ENCODE data around the gene CTXN1. TPM values are rescaled to one million over a fixed set of nuclear protein-coding genes. Genes with fewer than 3 reads are reported as not detected.
"Not testable (repeated sequence)": the region's sequence is repeated elsewhere in the genome, so short reads cannot be mapped to it uniquely, and the experiment has no call there.

CTXN1 gene
- total RNA-seq, 1 experiment from 2014 or later, result 3.2 TPM

GRCh38 chr19:7947939-7948338 is 22.0 kb upstream of the CTXN1 start:
- no peak for DNase-seq (ENCODE audit: low read depth)

DNA sequence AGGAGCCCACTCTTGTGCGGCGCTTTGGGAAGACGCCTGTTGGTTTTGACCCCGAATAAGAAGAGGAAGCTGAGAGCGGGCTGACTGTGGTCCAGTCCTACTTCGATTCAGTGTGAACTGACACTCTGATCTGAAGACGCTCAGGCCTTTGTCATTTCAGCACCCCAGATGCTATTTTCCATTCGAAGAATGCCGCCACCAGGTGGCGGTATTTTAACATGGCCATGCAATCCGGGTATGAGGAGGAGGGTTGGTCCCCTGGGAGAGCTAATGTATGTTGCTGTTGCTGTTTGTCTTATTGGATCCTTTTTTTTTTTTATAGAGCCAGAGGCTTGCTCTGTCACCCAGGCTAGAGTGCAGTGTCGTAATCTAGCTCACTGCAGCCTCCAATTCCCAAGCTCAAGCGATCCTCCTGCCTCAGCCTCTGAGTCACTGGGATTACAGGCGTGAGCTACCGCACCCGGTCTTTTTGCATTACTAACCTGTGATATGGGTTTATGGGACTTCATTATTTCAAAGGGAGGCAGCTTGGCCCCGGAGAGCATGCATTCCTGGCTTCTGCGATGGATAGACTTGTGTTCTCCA is 18.3 kb upstream of the CTXN1 start:
- DNase-seq (ENCODE audit: low read depth), result peak; percentile 94

- peak; percentile 100 for DNase-seq (ENCODE audit: low read depth)
Measured at GRCh38 chr19:7943444-7944176, 17.7 kb upstream of the CTXN1 start, which contains the start of gene TIMM44. TSS of gene TIMM44 (minus strand) at chr19:7943666. CDS start at chr19:7943651, 15 bp downstream.

- DNase-seq (ENCODE audit: low read depth), result no peak
Measured at GRCh38 chr19:7942981-7943443, 17.1 kb upstream of the CTXN1 start.

DNA sequence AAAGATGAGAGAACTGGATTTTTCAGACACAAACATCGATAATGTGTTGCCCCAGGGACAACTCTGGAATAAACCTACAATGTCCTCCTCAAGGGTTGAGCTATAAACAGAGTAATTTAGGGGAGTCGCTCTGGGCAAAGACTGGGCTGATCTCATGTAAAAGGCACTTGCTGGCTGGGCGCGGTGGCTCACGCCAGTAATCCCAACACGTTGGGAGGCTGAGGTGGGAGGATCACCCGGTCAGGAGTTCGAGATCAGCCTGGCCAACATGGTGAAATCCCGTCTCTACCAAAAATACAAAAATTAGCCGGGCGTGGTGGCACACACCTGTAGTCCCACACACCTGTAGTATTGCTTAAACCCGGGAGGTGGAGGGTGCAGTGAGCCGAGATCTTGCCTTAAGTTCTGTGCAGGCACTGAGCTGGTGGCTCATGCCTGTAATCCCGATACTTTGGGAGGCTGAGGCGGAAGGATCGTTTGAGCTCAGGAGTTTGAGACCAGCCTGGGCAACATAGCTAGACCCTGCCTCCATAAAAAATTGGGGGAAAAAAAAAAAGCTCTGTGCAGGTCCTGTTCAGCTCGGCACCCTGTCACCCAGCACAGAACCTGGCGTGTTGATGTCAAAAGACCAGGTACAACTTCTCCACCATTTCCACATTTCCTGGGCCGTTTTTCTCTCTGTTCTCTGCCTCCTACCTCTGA is 16.1 kb upstream of the CTXN1 start:
- no peak for DNase-seq (ENCODE audit: low read depth)

GRCh38 chr19:7940841-7941240 is 14.9 kb upstream of the CTXN1 start:
- DNase-seq (ENCODE audit: low read depth), result no peak

DNA sequence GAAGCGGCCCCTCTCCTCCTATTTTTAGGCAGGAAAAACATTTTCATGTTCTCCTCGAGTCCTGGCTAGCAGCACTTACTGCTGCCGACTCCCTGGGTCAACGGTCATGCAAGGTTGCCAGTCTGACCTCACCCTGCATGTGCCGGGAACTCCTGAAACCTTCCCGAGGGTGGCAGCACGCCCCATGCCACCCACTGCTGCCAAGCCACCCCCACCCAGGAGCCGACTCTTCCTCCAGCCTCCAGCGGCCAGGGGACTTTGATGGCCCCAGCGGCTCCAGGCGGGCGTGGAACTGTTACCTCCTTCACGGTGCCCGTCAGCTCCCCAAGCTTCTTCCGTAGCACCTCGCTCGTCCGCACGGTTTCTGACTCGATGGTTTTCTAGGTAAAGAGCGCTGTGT is 8.8 kb upstream of the CTXN1 start:
- DNase-seq (ENCODE audit: low read depth), result no peak

DNA sequence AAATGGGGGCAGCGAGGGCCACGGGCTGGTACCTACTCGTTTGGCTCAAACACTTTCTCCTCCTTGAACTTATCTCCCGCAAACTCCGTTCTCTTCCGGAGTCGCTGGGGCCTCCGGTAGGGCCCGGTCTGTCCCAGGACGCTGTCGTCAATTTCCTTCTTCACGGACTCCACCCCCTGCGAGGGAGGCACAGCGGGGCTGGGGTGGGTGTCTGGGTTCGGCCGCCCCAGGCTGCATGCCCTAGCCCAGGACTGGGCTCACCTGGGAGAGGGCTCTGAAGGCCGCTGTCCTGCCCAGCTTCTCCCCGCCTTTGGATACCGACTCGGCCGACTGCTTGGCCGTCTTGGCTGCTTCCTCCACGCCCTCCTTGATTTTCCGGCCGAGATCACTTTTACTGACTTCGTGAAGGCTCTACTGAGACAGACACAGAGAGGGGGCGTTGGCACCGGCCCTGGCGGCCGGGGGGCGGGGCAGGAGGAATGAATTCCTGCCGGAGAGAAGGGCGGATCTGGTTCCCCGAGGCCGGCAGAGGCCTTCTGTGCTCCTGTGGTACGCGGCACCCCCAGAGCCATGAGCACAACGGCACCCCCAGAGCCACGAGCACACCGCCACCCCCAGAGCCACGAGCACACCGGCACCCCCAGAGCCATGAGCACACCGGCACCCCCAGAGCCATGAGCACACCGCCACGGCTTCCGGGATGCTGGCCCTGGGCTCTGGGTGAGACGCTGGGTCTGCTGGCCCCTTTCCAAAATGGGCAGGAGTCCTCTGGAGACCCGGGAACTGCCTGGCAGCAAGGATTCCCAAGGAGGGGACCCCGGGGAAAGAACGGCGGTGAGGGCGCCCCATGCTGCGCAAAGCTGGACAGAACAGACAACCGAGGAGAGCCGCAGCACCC is 8.1 kb upstream of the CTXN1 start:
- no peak for DNase-seq (ENCODE audit: low read depth)

- DNase-seq (ENCODE audit: low read depth), result no peak
Measured at GRCh38 chr19:7933411-7933810, 7.5 kb upstream of the CTXN1 start.

GRCh38 chr19:7932930-7933300 is 7.0 kb upstream of the CTXN1 start:
- DNase-seq (ENCODE audit: low read depth), result no peak

DNA sequence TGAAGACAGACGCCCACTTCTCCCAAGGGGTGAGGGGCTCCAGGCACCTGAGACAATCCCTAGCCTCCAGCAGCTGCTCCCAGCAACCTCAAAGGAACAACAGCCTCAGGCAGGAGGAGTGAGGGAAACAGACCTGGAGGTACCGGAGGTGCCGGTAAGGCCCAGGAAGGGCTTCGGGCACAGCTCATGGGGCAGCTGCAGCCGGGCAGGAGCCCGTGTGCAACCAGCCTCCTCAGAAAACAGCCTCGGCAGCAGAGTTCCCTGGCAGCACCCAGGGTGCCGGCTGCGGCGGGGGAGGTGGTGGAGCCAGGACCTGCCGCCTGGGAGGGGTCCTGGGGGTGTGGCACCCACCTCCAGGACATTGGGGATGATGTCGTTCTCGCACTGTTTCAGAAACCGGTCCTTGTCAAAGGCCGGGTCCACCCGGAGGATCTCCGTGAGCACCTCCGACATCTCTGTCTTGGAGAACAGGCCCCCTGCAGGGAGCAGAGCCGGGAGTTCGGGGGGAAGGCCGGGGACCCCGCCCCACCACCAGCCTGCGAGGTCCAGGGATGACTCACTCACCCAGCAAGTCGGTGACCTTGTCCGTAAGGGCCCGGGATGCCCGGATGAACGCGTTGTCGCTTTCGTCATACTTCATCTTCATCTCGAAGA is 6.5 kb upstream of the CTXN1 start:
- DNase-seq (ENCODE audit: low read depth), result no peak

DNA sequence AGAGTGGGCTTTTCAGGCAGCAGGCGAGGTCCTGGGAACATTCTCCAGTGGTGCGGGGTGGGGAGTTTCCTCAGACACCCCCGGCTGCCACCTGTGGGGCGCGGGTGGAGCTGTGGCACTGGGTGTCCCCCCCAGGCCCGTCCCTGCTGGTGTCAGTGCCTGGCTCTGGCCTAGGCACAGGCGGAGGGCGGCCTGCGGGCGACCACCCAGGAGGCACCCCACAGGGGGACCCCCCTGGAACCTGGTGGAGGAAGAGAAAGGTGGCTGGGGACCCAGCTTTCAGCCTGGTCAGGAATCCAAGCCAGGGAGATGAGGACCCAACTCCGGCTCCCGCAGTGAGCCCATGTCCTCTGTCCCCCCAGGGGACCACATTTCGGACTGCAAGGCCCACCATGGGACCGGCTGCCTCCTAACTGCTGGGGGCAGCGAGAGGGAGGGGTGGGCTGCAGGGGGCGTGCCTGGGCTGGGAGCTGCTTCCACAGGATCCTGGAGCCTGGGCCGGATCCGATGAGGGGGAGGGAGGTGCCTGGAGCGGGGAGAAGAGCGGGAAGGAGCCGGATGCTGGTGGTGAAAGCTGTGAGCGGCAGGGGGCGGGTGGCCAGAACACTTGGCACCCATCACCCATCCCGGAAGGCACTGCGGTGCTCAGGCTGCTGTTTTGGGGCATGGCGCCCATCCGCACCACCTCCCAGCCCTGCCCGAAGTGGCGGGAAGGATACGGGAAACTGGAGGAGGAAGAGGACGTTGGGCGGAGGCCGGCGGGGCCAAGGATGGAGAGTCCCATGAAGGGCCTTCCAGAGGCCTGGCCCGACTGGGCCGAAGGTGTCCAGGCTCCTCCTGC is 5.5 kb upstream of the CTXN1 start:
- DNase-seq (ENCODE audit: low read depth), result no peak

- DNase-seq (ENCODE audit: low read depth), result no peak
Measured at GRCh38 chr19:7930765-7931164, 4.8 kb upstream of the CTXN1 start.

DNA sequence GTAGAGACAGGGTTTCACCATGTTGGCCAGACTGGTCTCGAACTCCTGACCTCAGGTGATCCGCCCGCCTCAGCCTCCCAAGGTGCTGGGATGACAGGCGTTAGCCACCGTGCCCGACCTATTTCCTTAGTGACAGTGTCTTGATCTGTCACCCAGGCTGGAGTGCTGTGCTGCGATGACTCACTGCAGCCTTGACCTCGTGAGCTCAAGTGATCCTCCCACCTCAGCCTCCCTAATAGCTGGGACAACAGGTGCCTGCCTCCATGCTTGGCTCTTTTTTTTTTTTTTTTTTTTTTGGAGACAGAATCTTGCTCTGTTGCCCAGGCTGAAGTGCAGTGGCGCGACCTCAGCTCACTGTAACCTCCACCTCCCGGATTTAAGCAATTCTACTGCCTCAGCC is 4.1 kb upstream of the CTXN1 start:
- not testable (repeated sequence) for DNase-seq (ENCODE audit: low read depth)

DNA sequence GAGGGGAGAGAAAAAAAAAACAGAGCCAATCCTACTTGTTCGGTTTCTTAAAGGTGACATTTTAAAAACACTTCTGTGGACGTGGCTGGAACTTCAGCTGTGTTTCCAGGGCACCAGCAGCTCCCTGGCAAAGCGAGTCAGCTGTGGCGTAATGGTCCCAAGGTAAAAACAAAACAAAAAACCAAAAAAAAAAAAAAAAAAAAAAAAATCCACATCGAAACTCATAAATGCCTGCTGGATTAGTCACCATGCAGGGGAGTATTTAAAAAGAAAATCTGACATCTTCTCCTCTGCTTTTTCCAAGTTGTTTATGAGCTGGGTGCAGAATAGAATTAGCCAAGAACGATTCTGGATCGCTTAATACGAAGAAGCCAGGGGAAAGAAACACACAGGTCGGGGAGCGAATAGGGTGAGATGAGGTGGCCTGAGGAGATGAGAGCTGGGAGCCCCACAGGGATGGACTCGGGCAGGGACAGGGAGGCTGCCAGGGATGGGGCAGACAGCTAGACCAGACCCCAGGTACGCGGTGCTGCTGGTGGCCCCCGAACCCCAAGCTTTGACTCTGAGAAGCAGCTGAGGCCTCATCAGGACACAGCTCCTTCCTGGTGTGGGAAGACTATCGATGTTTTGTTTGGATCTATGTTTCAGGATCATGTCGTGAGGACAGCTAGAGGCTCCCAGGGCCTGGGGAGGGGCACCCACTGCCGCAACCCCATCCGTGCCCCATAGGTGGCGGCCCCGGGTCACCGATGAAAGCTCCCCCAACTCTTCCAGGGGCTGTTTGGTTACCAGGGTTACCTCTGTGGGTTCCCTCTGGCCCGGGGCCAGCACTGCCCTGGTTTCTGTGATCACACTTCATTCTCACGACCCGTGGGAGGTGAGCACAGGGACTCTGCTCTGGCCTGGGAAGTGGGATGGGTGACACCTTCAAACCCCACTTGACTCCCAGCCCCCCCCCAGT is 3.1 kb upstream of the CTXN1 start:
- peak; percentile 78 for DNase-seq (ENCODE audit: low read depth)

- DNase-seq (ENCODE audit: low read depth), result no peak
Measured at GRCh38 chr19:7928334-7928706, 2.4 kb upstream of the CTXN1 start.

DNA sequence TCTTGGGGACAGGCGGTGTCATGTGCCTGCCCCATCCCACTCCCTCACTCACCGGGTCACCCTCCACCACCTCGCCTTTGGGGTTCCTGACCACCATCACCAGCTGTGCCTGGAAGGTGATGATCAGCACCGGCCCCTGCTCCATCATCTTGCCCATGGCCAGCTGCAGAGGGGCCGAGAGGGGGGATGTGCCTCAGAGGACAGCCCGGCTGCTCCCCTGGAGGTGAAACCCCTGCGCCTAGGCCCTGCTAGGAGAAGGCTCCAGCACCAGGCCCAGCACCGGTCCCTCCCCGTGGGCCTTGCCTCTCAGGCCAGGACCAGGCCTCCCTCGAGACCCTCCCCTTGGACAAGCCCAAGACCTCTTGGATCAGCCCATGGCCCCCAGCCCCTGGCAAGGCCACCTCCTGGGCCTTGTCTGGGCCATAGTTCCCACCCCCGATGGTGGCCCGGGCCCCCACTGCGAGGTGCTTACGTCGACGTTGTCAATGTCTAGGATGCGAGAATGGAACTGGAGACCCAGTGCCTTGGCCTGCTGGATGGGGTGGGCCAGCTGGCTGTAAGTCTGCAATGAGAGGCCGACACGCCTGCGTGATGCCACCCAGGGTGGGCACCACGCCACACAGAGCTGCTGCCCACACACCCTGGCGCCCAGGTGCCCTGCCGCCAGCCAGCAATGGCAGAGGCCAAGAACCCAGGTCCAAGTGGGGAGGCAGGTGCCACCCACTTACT is 1.8 kb upstream of the CTXN1 start:
- DNase-seq (ENCODE audit: low read depth), result no peak

All from LHCN-M2 (cell line).